Activated naive CD8-positive, alpha-beta T cell treated with anti-CD3 and anti-CD28 coated beads, Interleukin-2, amount 50 U/mL, for 16 hours (primary cell): ENCODE results near the gene DIP2C.
"Not testable (repeated sequence)": the region's sequence is repeated elsewhere in the genome, so short reads cannot be mapped to it uniquely, and the experiment has no call there.

ENCODE experiments used
- DNase-seq: peaks from one replicate; pipeline ENCODE4 v3.0.0-alpha.2; 2020; ENCODE audit warnings: low read depth, low spot score

DIP2C gene

GRCh38 chr10:282294-283139 lies 407.0 kb downstream of the DIP2C start:
- no peak for DNase-seq

GRCh38 chr10:279655-280054 lies 409.8 kb downstream of the DIP2C start:
- DNase-seq = no peak

GRCh38 chr10:279232-279631 lies 410.2 kb downstream of the DIP2C start:
- no peak for DNase-seq

- no peak for DNase-seq
Observed at GRCh38 chr10:278707-279106, 410.8 kb downstream of the DIP2C start.

- no peak for DNase-seq
Observed at GRCh38 chr10:277963-278362, 411.5 kb downstream of the DIP2C start.

GRCh38 chr10:275680-276079 lies 413.8 kb downstream of the DIP2C start:
- no peak for DNase-seq

GRCh38 chr10:274866-275265 lies 414.6 kb downstream of the DIP2C start:
- DNase-seq = no peak

- DNase-seq = no peak
Observed at GRCh38 chr10:273088-273487, 416.4 kb downstream of the DIP2C start.

- no peak for DNase-seq
Observed at GRCh38 chr10:271722-272121, 417.7 kb downstream of the DIP2C start.

GRCh38 chr10:271201-271600 lies 418.3 kb downstream of the DIP2C start:
- no peak for DNase-seq

- no peak for DNase-seq
Observed at GRCh38 chr10:269440-270074, 419.9 kb downstream of the DIP2C start.

GRCh38 chr10:267705-268104 lies 421.8 kb downstream of the DIP2C start:
- DNase-seq = no peak

- DNase-seq = no peak
Observed at GRCh38 chr10:266974-267425, 422.5 kb downstream of the DIP2C start.

GRCh38 chr10:265816-266588 lies 423.5 kb downstream of the DIP2C start:
- DNase-seq = not testable (repeated sequence)

GRCh38 chr10:265074-265440 lies 424.4 kb downstream of the DIP2C start:
- DNase-seq = not testable (repeated sequence)

- not testable (repeated sequence) for DNase-seq
Observed at GRCh38 chr10:264160-265073, 425.1 kb downstream of the DIP2C start.

GRCh38 chr10:260819-261429 lies 428.5 kb downstream of the DIP2C start:
- no peak for DNase-seq

GRCh38 chr10:251982-252582 lies 437.4 kb downstream of the DIP2C start:
- no peak for DNase-seq

GRCh38 chr10:248307-248706 lies 441.2 kb downstream of the DIP2C start:
- no peak for DNase-seq

GRCh38 chr10:247480-247879 lies 442.0 kb downstream of the DIP2C start:
- DNase-seq = no peak
